Esophagus mucosa (tissue), 1 donor: ENCODE measurements around the gene FKBP7. TPM values are rescaled to one million over a fixed set of nuclear protein-coding genes. Genes with fewer than 3 reads are reported as not detected.
"Not testable (repeated sequence)": the region's sequence is repeated elsewhere in the genome, so short reads cannot be mapped to it uniquely, and the experiment has no call there.

ENCODE experiments used
- ATAC-seq: fragments of 200-7000 bp; cut with Tn5 transposase; one replicate; pipeline ENCODE4 v1.9.1; 2020
- total RNA-seq: library from RNA; stranded (reverse); gene quantifications from one replicate; pipeline ENCODE4 v1.2.4, GENCODE V29; 2023
- donor health status: DM: yes; HTN: yes; CAD: no.

Gene FKBP7, protein sequence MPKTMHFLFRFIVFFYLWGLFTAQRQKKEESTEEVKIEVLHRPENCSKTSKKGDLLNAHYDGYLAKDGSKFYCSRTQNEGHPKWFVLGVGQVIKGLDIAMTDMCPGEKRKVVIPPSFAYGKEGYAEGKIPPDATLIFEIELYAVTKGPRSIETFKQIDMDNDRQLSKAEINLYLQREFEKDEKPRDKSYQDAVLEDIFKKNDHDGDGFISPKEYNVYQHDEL
- 1.00 TPM for total RNA-seq

DNA sequence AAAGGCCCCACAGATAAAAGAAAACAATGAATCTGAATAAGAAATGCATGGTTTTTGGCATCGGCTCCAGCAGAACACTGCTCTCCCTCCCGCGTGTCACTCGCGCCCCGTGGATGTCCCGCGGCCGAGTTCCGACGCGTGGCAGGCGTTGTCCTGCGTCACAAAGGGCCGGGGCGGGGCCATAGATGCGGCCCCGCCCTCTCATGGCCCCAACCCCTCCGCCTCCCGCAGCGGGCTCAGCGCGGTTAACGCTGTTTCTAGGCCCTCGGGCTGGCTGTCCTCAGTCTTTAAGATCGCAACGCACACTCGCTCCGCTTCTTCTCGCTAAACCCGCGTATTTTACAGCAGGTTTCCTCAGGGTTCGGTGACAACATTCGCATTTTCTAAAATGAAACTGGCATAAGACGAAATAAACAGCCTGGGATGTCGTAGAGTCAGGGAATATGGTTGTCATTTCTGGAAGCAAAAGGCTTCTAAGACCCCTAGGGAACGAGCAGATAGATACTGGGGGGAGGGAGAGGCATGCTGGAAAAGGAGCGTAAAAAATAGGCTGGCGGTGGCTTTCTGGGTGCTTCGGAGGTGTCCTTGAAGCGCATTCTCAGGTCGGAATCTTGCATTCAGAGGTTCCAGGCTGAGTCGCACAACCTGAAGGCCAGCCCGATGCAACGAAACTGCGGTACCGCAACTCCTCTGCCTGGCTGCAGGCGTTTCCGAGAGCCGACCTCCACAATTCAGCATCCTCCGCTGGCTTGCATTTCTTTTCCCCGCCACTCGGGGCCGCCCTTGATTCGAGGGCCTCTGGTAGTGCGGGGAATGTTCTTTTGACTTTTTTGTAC, at the start of gene FKBP7:
Gene FKBP7, minus strand, starts transcription at position 162 of the 836 bp plus-strand sequence. Its CDS starts 101 bp downstream, at position 61.
- ATAC-seq = peak; percentile 88

DNA sequence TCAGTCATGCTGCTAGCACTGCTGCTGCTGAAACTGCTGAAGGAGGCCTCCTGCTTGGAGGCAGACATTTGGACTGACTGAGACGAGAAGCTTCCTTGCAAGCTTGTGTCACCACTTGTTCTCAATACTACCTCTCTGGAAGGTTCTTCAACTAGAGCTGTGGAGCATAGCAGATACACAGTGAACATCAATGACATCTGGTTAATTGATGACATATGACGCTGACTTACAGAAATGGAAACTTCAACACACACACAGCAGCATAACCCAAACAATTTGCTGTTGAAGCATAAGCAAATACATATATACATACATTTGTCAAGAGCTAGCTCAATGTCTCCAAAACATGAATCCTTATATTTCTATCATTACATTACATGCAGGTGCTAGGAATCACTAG, 49.2 kb upstream of the FKBP7 start:
- ATAC-seq = no peak

DNA sequence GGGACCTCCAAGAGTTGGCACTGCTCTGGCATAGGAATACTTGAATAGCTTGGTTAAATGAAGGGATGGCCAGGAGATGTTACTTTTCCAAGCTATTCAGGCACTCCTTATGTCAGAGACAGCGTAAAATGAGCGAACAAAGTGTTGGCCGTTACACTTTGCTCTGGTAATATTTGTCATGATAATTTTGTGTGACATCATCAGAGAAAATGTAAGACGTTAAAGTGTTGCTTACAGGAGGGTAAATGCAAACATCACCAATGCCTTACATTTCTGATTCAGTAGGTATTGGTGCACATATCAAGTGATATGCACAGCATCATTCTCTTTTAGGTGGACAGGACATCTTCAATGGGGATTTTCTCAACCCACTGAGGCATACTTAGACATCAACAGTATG, 47.9 kb upstream of the FKBP7 start:
- ATAC-seq = no peak

DNA sequence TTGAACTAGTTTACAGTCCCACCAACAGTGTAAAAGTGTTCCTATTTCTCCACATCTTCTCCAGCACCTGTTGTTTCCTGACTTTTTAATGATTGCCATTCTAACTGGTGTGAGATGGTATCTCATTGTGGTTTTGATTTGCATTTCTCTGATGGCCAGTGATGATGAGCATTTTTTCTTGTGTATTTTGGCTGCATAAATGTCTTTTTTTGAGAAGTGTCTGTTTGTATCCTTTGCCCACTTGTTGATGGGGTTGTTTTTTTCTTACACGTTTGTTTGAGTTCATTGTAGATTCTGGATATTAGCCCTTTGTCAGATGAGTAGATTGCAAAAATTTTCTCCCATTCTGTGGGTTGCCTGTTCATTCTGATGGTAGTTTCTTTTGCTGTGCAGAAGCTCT, 47.1 kb upstream of the FKBP7 start:
- ATAC-seq = not testable (repeated sequence)

DNA sequence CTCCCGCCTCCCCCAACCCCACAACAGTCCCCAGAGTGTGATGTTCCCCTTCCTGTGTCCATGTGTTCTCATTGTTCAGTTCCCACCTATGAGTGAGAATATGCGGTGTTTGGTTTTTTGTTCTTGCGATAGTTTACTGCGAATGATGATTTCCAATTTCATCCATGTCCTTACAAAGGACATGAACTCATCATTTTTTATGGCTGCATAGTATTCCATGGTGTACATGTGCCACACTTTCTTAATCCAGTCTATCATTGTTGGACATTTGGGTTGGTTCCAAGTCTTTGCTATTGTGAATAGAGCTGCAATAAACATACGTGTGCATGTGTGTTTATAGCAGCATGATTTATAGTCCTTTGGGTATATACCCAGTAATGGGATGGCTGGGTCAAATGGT, 46.6 kb upstream of the FKBP7 start:
- ATAC-seq = not testable (repeated sequence)

DNA sequence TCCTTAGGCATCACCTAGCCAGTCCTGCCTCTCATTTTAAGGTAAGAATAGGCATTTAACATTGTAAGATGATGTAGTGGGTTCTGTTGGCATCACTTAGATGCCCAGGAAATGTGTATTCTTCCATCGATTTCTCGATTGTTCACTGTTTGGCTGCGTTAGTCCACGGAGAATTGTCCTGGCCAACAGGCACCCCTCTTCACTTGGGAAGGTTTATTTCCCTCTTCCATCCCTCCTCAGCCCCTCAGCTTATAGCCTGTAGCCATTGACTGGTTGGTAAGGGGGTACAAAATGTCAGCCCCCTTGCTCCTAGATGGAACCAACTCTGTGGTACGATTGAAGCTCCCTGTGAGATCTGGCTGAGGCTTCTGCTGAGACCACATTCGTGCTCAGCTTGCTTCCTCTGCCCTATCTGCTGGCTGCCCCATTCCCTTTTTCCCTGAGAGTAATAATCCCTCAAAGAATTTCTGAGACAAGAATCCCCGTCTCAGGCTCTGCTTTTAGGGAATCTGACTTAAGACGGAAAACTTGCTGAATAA, 45.3 kb upstream of the FKBP7 start:
- ATAC-seq = no peak

GRCh38 chr2:178522950-178523595, 44.7 kb upstream of the FKBP7 start:
- ATAC-seq = peak; percentile 99

GRCh38 chr2:178521304-178522150, 43.1 kb upstream of the FKBP7 start:
- ATAC-seq = no peak

DNA sequence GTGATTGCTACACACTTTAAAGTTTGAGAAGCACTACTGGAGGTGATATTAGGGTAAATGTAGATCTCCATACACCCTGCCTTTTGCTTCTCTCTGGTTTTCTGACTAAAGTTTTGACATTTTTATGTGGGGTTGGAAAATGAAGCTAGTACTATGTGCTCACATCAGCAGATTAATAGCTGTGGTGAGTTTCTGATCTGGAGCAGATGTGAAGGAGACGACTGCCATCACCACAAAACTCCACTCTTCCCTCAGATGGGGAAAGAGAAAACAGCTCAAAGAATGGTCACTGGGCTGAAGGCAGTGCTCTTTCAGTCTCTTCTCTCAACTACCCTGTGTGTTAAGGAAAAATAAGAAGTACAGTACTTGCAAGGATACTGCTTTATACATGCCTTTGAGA, 39.1 kb upstream of the FKBP7 start:
- no peak for ATAC-seq

GRCh38 chr2:178514664-178515063, 36.3 kb upstream of the FKBP7 start:
- no peak for ATAC-seq

- no peak for ATAC-seq
These were observed 35.5 kb upstream of the FKBP7 start for GRCh38 chr2:178513876-178514275.

DNA sequence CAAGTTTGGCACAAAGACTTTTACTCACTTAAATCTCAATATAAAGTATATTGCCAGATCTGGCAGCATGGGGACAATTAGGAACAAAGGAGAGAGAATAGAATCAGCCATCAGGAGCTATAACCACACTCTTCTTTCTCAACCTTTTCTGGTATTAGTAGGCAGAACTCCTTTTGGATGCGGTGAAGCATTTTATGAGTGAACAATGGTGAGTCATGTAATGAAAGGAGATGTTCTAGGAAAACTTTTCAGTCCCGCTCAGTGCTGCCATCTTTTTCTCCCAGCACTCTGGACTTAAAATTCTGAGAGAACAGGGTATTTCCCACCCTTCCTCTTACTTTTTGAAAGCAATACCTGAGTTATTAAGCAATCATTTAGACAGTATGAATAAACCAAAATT, 34.1 kb upstream of the FKBP7 start:
- no peak for ATAC-seq

GRCh38 chr2:178510384-178510783, 32.0 kb upstream of the FKBP7 start:
- no peak for ATAC-seq

DNA sequence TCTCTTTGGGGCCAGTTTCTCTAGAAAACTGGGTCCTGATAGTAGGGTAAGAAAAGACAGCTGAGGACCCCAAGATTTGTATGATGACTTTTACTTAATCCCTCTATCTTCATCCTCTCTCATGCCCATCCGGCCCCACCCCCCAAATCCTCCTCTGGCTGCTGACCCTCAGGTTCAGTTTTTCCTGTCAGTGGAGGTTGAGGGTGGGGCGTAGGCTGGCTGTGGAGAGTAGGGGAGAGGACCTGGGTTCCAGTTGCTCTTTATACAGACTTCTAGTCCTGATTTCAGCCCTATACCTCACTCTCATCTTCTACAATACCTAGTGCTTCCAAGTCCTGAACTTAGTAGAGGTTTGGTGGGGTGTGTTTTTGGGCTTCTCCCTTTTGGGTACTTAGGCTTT, 30.2 kb upstream of the FKBP7 start:
- ATAC-seq = no peak

- ATAC-seq = no peak
These were observed 28.5 kb upstream of the FKBP7 start for GRCh38 chr2:178506949-178507348.

DNA sequence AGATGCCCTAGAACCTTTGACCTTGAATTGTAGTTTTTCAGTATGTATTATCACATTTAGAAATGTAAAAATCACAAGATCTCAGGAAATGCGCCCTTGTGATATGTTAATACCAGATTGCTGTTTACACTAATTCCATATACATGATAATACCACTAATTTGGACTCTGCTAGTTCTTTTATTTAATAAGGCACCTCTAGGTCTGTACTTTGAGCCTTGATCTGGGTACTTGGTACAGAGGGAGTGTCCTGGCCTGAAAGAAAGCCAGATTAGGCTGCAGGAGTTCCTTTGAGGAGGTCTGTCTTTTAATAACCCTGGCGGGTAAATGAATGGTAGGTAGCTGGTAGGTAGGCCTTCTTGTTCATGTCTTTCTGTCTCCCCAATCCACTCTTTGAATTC, 28.1 kb upstream of the FKBP7 start:
- no peak for ATAC-seq

DNA sequence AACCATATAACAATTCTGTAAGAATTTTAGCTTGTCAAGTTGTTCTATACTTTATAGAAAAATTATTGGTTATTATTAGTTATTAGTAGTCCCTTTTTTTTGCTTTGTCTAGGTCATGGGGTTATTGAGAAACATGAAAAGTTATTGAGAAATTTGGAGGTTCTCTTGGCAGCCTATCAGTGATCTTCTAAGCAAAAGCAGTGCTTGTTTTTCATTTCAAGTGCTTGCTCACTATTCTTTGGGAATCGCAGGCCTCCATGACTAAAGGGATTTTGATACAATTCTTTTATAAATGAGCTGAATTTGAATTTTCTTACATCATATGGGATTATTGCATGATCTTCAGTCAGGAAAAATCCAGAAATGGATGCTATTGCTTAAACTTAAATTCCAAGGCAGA, 27.7 kb upstream of the FKBP7 start:
- no peak for ATAC-seq

DNA sequence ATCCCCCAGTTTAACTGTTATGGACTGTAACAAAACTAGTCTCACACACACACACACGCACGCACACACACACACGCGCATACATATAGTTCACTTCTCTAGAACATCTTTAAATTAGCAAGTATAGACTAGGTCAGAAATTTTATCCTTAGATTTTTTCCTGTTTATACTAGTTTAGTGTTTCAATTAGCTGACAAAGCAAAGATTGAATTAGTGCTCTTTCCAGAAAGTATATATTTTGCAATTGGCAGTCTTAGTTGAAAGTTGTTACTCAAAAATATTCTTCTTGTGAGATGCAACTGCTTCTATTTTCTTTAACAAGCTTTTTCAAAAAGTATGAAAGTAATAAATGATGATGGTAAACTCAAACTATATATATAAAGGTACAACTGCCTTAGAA, 24.4 kb upstream of the FKBP7 start:
- ATAC-seq = no peak

DNA sequence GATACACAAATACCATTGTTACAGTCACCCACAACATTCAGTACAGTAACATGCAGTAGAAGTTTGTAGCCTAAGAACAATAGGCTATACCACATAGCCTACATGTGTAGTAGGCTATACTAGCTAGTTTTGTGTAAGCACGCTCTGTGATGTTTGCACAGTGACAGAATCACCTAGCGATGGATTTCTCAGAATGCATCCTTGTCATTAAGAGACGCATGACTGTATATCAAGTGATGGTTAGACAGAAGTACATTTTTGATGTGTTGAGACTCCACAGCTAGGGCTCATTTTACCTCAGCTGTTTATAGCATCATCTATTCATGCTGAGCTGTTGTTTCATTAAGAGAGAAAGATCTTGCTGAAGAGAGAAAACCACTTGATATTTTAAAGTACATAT, 21.2 kb upstream of the FKBP7 start:
- ATAC-seq = no peak

- no peak for ATAC-seq
These were observed 19.7 kb upstream of the FKBP7 start for GRCh38 chr2:178498137-178498536.

DNA sequence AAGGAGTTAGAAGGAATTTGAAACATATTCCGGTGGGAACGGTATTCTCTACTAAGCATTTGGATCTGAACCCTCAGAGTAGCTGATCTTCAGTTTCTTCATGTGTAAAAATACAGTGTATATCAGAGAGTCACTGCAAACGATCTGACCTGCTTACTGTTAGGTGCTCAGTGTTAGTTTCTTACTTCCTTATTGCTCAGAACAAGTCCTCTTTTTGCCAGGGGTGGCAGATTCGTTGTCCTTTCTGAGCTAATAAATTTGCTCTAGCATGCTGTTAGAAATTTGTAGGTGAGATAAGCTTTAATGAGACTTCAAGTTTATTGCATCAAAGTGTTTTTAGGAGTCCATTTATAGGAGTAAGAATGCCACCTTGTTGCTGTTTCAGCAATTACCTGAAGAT, 17.6 kb upstream of the FKBP7 start:
- no peak for ATAC-seq

DNA sequence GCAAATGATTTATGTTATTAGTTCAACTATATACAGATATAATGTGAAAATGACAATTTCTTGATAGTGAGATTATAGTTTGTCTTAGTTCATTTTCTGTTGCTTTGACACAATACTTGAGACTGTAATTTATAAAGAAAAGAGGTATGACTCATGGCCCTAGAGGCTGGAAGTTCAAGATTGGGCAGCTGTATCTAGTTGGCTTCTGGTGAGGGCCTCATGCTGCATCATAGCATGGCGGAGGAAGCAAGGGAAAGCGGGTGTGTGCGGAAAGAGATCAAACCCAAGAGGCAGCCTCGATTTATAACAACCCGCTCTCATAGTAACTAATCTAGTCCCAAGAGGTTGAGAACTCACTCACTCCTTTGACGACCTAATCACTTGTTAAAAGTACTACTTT, 13.2 kb upstream of the FKBP7 start:
- no peak for ATAC-seq

- ATAC-seq = no peak
These were observed 7.0 kb upstream of the FKBP7 start for GRCh38 chr2:178485356-178485755.
